Gastroesophageal sphincter (tissue), 4 donors: Measurements from ENCODE around the gene ABCC1. TPM values are rescaled to one million over a fixed set of nuclear protein-coding genes. Genes with fewer than 3 reads are reported as not detected.
A peak's percentile ranks its signal among the peaks of the same experiment; 100 is the strongest.

Experiments used
- ATAC-seq: fragments of 150-250 bp; one replicate; pipeline ENCODE4 v1.9.1; 2016; ENCODE audit warnings: mild to moderate bottlenecking, moderate library complexity
- H3K27ac ChIP-seq, 4 donors: fragments of 200-600 bp; sonication (generic) in 3 of 4; 1 replicate in 3 of 4; 2 replicates in 1 of 4; pipeline ENCODE4 v1.5.1; 2016 to 2019
- H3K27me3 ChIP-seq: fragments of 200-600 bp; sonication (generic); one replicate; pipeline ENCODE4 v1.5.1; 2019
- H3K36me3 ChIP-seq, 2 donors: fragments of 200-600 bp; sonication (generic); one replicate each; pipeline ENCODE4 v1.5.1; 2019; ENCODE audit warnings: control low read depth in 1 of 2
- H3K4me1 ChIP-seq, 3 donors: fragments of 200-600 bp; sonication (generic); 1 replicate in 2 of 3; 2 replicates in 1 of 3; pipeline ENCODE4 v1.5.1; 2016 to 2019; ENCODE audit warnings: control low read depth in 2 of 3
- H3K4me3 ChIP-seq, 2 donors: fragments of 200-600 bp; sonication (generic); one replicate each; pipeline ENCODE4 v1.5.1; 2019; ENCODE audit warnings: mild to moderate bottlenecking in 1 of 2, moderate library complexity in 1 of 2
- H3K9me3 ChIP-seq, 3 donors: fragments of 200-600 bp; sonication (generic); one replicate each; pipeline ENCODE4 v1.5.1; 2017 to 2019; ENCODE audit warnings: control low read depth in 2 of 3
- CTCF ChIP-seq, 4 experiments: fragments of 200-600 bp in 2 of 4; fragments of 450-650 bp in 2 of 4; sonication (generic) in 1 of 4; IDR thresholded peaks; one replicate each; pipeline ENCODE4 v1.5.1; 2017 to 2019; ENCODE audit warnings: antibody characterized with exemption in 4 of 4, mild to moderate bottlenecking in 2 of 4, moderate library complexity in 2 of 4
- EP300 ChIP-seq: sonication (generic); formaldehyde crosslinking; IDR thresholded peaks from one replicate; pipeline ENCODE4 v1.6.1; 2017; ENCODE audit warnings: antibody characterized with exemption, mild to moderate bottlenecking
- POLR2A ChIP-seq, 2 donors: fragments of 450-650 bp; IDR thresholded peaks; one replicate each; pipeline ENCODE4 v1.6.1; 2017; ENCODE audit warnings: antibody characterized with exemption in 2 of 2, mild to moderate bottlenecking in 2 of 2, moderate library complexity in 1 of 2
- POLR2AphosphoS5 ChIP-seq: sonication (generic); formaldehyde crosslinking; IDR thresholded peaks from one replicate; pipeline ENCODE4 v1.6.1; 2017; ENCODE audit warnings: antibody characterized with exemption
- WGBS, 2 donors: methylation state at CpG; one replicate each; pipeline ENCODE4 v1.1.5; 2018; ENCODE audit warnings: low coverage in 1 of 2; 5-methylcytosine and 5-hydroxymethylcytosine counted together
- total RNA-seq, 4 donors: library from RNA; depleted of rRNA; stranded (reverse); fragments of >200 nt; gene quantifications; one replicate each; pipeline ENCODE4 v1.1.0, GENCODE V29; 2016

Gene ABCC1
- total RNA-seq, 4 donors from 2014 or later, result 50.8 to 122 (median 63.1) TPM

- ATAC-seq, result no peak
- H3K36me3 ChIP-seq, result peaks cover 0 to 91% of the 10 kb centered on the region in 2 donors
- WGBS, 2 donors, result 80 to 100% methylated on average over 1 to 2 of the region's 4 CpGs
These were observed 162.2 kb downstream of the ABCC1 start for GRCh38 chr16:16111639-16112038.

DNA sequence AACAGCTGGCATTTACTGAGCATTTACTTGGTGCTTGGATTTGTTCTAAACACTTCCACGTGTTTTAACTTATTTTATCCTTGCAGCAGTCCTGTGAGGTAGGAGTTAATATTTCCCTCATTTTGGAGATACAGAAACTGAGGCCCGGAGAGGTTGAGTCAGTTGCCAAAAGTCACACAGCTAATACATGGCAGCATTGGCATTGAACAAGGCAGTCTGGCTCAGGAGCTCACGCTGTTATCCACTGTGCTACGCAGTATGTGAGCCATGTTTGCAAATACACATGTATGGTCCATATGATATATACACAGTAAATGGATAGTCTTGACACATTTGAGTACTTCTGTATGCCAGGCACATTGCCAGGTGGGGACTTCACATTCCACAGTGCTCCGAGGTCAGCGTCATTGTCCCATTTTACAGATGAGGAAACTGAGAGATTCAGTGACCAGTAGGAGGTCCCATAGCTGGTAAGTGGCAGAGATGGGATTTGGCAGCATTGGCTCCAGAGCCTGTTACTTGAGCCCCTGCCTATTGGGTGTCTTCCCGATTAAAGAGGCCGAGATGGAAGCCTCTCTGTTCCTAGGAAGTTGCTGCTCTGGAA, 163.1 kb downstream of the ABCC1 start:
- peaks cover 0 to 92% of the 10 kb centered on the region in 2 donors for H3K36me3 ChIP-seq
- no peaks in the 10 kb centered on the region for H3K27me3 ChIP-seq
- TF ChIP-seq POLR2A (IDR thresholded peaks at IDR 0.05) (no peak), POLR2AphosphoS5 (no peak), CTCF (IDR thresholded peaks at IDR 0.05) (no peak), EP300 (no peak)
- peak overlapping the region in 2 of 4 donors; percentile 11 to 73 for H3K27ac ChIP-seq
- no peak overlapping the region for H3K4me3 ChIP-seq
- ATAC-seq, result no peak
- no peaks in the 10 kb centered on the region for H3K9me3 ChIP-seq
- 60 to 74% methylated on average over 1 to 6 of the region's 8 CpGs for WGBS, 2 donors
- H3K4me1 ChIP-seq, result peaks cover 0 to 22% (median 0%) of the 10 kb centered on the region in 3 donors

More at GRCh38 chr16:16111639-16112038, 162.2 kb downstream of the ABCC1 start:
- no peaks in the 10 kb centered on the region for H3K9me3 ChIP-seq
- H3K27ac ChIP-seq, result peak overlapping the region in 3 of 4 donors; percentile 27 to 73 (median 53)
- no peak for TF ChIP-seq EP300
- TF ChIP-seq POLR2AphosphoS5, result no peak
- no peak for TF ChIP-seq CTCF (IDR thresholded peaks at IDR 0.05)
- no peaks in the 10 kb centered on the region for H3K27me3 ChIP-seq
- no peak overlapping the region for H3K4me3 ChIP-seq
- peaks cover 0 to 31% (median 0%) of the 10 kb centered on the region in 3 donors for H3K4me1 ChIP-seq

DNA sequence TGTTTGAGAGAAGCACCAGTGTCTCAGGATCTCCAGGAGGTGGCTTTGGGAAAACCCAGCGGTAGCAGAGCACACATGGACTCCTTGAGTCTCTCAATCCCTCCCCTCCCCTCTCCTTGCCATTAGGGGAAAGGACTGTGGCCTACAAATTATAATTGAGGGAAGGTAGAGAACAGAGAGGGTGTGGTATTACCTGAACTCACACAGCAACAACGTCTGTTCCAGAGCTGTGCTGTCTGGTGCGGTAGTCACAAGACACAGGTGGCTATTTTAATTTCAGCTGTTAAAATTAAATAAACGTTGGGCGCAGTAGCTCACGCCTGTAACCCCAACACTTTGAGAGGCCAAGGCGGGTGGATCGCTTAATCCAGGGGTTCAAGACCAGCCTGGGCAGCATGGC, 163.7 kb downstream of the ABCC1 start:
- Histone ChIP-seq H3K4me1 (peaks cover 0 to 20% (median 0%) of the 10 kb centered on the region in 3 donors), H3K36me3 (peaks cover 0 to 97% of the 10 kb centered on the region in 2 donors), H3K4me3 (no peak overlapping the region), H3K9me3 (peaks cover 0 to 2% (median 0%) of the 10 kb centered on the region in 3 donors), H3K27me3 (no peaks in the 10 kb centered on the region), H3K27ac (peak overlapping the region in 2 of 4 donors; percentile 11 to 30)
- ATAC-seq, result no peak
- WGBS, 2 donors, result 91 to 100% methylated on average over 1 to 7 of the region's 8 CpGs
- TF ChIP-seq POLR2A (IDR thresholded peaks at IDR 0.05), result no peak
- TF ChIP-seq CTCF (IDR thresholded peaks at IDR 0.05), result no peak
- TF ChIP-seq EP300, result no peak
- no peak for TF ChIP-seq POLR2AphosphoS5

DNA sequence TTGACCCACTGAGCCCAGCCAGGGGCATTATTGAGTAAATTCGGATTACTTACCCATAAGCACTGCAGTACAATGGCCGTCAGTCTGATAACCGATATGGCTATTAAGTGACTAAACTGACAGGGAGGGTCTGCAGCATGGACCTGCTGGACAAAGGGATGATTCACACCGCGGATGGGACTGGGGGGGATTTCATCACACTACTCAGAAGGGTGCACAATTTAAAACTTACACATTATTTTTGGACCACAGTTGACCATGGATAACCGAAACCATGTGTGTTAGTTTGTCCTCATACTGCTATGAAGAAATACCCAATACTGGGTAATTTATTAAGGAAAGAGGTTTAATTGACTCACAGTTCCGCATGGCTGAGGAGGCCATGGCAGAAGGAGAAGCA, 167.4 kb downstream of the ABCC1 start:
- ATAC-seq, result no peak
- TF ChIP-seq CTCF (IDR thresholded peaks at IDR 0.05) (no peak), POLR2A (IDR thresholded peaks at IDR 0.05) (no peak), POLR2AphosphoS5 (no peak), EP300 (no peak)
- Histone ChIP-seq H3K4me1 (peaks cover 0 to 32% (median 7%) of the 10 kb centered on the region in 3 donors), H3K4me3 (no peak overlapping the region), H3K9me3 (peaks cover 0 to 7% (median 0%) of the 10 kb centered on the region in 3 donors), H3K27ac (no peak overlapping the region), H3K27me3 (no peaks in the 10 kb centered on the region), H3K36me3 (peaks cover 0 to 78% of the 10 kb centered on the region in 2 donors)
- 96 to 100% methylated on average over 3 to 7 of the region's 7 CpGs for WGBS, 2 donors

- 88 to 92% methylated on average over 6 to 7 of the region's 7 CpGs for WGBS, 2 donors
- TF ChIP-seq POLR2A (IDR thresholded peaks at IDR 0.05), result no peak
- no peak for TF ChIP-seq EP300
- no peak for TF ChIP-seq POLR2AphosphoS5
- no peak for TF ChIP-seq CTCF (IDR thresholded peaks at IDR 0.05)
- no peak for ATAC-seq
These were observed 168.9 kb downstream of the ABCC1 start for GRCh38 chr16:16118337-16118736.

More at GRCh38 chr16:16118337-16118736, 168.9 kb downstream of the ABCC1 start:
- H3K27me3 ChIP-seq, result no peaks in the 10 kb centered on the region
- H3K27ac ChIP-seq, result peak overlapping the region in 2 of 4 donors; percentile 8 to 76
- H3K4me3 ChIP-seq, result no peak overlapping the region
- peaks cover 0 to 32% (median 7%) of the 10 kb centered on the region in 3 donors for H3K4me1 ChIP-seq
- H3K36me3 ChIP-seq, result peaks cover 0 to 78% of the 10 kb centered on the region in 2 donors
- peaks cover 0 to 7% (median 0%) of the 10 kb centered on the region in 3 donors for H3K9me3 ChIP-seq
